Astrocyte of the hippocampus (primary cell): ENCODE results near the gene ARHGEF4.

Experiments
- DNase-seq: peaks from one replicate; pipeline ENCODE4 v3.0.0; 2011; ENCODE audit warnings: low read depth, low spot score

ARHGEF4 gene

GRCh38 chr2:130814931-130815680 is 21.6 kb upstream of the ARHGEF4 start:
- no peak for DNase-seq

- no peak for DNase-seq
These were observed 17.9 kb upstream of the ARHGEF4 start for GRCh38 chr2:130818809-130819208.

- DNase-seq = no peak
These were observed 17.5 kb upstream of the ARHGEF4 start for GRCh38 chr2:130819226-130819607.

GRCh38 chr2:130819608-130820278 is 17.0 kb upstream of the ARHGEF4 start:
- peak; percentile 46 for DNase-seq

- peak; percentile 83 for DNase-seq
These were observed 16.3 kb upstream of the ARHGEF4 start for GRCh38 chr2:130820279-130820861.

- no peak for DNase-seq
These were observed 14.8 kb upstream of the ARHGEF4 start for GRCh38 chr2:130821867-130822266.

GRCh38 chr2:130822766-130823165 is 13.9 kb upstream of the ARHGEF4 start:
- no peak for DNase-seq

- DNase-seq = no peak
These were observed 13.4 kb upstream of the ARHGEF4 start for GRCh38 chr2:130823171-130823885.

- no peak for DNase-seq
These were observed 12.7 kb upstream of the ARHGEF4 start for GRCh38 chr2:130823886-130824491.

- peak; percentile 98 for DNase-seq
These were observed 12.1 kb upstream of the ARHGEF4 start for GRCh38 chr2:130824492-130825061.

GRCh38 chr2:130825231-130825965 is 11.3 kb upstream of the ARHGEF4 start:
- DNase-seq = no peak

- no peak for DNase-seq
These were observed 10.8 kb upstream of the ARHGEF4 start for GRCh38 chr2:130825966-130826253.

GRCh38 chr2:130826419-130826818 is 10.3 kb upstream of the ARHGEF4 start:
- no peak for DNase-seq

GRCh38 chr2:130826821-130827501 is 9.8 kb upstream of the ARHGEF4 start:
- no peak for DNase-seq

GRCh38 chr2:130827502-130828251 is 9.0 kb upstream of the ARHGEF4 start:
- DNase-seq = peak; percentile 93

GRCh38 chr2:130828461-130828860 is 8.3 kb upstream of the ARHGEF4 start:
- no peak for DNase-seq

GRCh38 chr2:130829015-130829414 is 7.7 kb upstream of the ARHGEF4 start:
- peak; percentile 66 for DNase-seq

- no peak for DNase-seq
These were observed 6.2 kb upstream of the ARHGEF4 start for GRCh38 chr2:130830538-130830937.

GRCh38 chr2:130831356-130831755 is 5.4 kb upstream of the ARHGEF4 start:
- no peak for DNase-seq
